ENCODE results near the gene TNNC1.

TNNC1 gene

GRCh38 chr3:52453496-52454249 is at the start of gene TNNC1:
TSS of gene TNNC1 (minus strand) at chr3:52454041. CDS start at chr3:52454015, 26 bp downstream.
- no peak for DNase-seq

- DNase-seq: no peak
Measured at GRCh38 chr3:52502808-52503350, 49.0 kb upstream of the TNNC1 start.

- DNase-seq: no peak
Measured at GRCh38 chr3:52502001-52502400, 48.2 kb upstream of the TNNC1 start.

- DNase-seq: no peak
Measured at GRCh38 chr3:52501046-52501445, 47.2 kb upstream of the TNNC1 start.

- peak; percentile 61 for DNase-seq
Measured at GRCh38 chr3:52498137-52499054, 44.6 kb upstream of the TNNC1 start.

GRCh38 chr3:52495777-52496602 is 42.1 kb upstream of the TNNC1 start:
- peak; percentile 35 for DNase-seq

GRCh38 chr3:52494886-52495495 is 41.1 kb upstream of the TNNC1 start, which contains the start of gene STAB1:
TSS of gene STAB1 (plus strand) at chr3:52495338. CDS start at chr3:52495414, 76 bp downstream.
- DNase-seq: no peak

GRCh38 chr3:52494445-52494844 is 40.6 kb upstream of the TNNC1 start:
- no peak for DNase-seq

- DNase-seq: no peak
Measured at GRCh38 chr3:52493232-52494017, 39.6 kb upstream of the TNNC1 start.

- DNase-seq: no peak
Measured at GRCh38 chr3:52492059-52492458, 38.2 kb upstream of the TNNC1 start.

- DNase-seq: peak; percentile 25
Measured at GRCh38 chr3:52490939-52491526, 37.2 kb upstream of the TNNC1 start.

GRCh38 chr3:52490035-52490938 is 36.4 kb upstream of the TNNC1 start:
- no peak for DNase-seq

GRCh38 chr3:52489453-52489852 is 35.6 kb upstream of the TNNC1 start:
- DNase-seq: no peak

- DNase-seq: no peak
Measured at GRCh38 chr3:52488746-52489145, 34.9 kb upstream of the TNNC1 start.

- no peak for DNase-seq
Measured at GRCh38 chr3:52487788-52488691, 34.2 kb upstream of the TNNC1 start.

- DNase-seq: no peak
Measured at GRCh38 chr3:52487050-52487787, 33.4 kb upstream of the TNNC1 start.

GRCh38 chr3:52484680-52485461 is 31.0 kb upstream of the TNNC1 start:
- no peak for DNase-seq
